ENCODE results near the gene ZSWIM3.

ZSWIM3 gene

GRCh38 chr20:45833030-45833882 is 24.2 kb upstream of the ZSWIM3 start, which contains the start of gene SNX21:
Gene SNX21, plus strand, starts transcription at chr20:45833799. Its CDS starts 121 bp downstream, at chr20:45833920.
- no peak for DNase-seq

GRCh38 chr20:45833883-45834796 is 23.3 kb upstream of the ZSWIM3 start:
- DNase-seq: no peak

GRCh38 chr20:45834797-45835161 is 22.6 kb upstream of the ZSWIM3 start:
- no peak for DNase-seq

- no peak for DNase-seq
These were observed 22.1 kb upstream of the ZSWIM3 start for GRCh38 chr20:45835329-45835765.

- DNase-seq: no peak
These were observed 21.6 kb upstream of the ZSWIM3 start for GRCh38 chr20:45835825-45836224.

GRCh38 chr20:45836841-45837240 is 20.6 kb upstream of the ZSWIM3 start:
- DNase-seq: no peak

GRCh38 chr20:45840700-45841198 is 16.7 kb upstream of the ZSWIM3 start:
- DNase-seq: no peak

GRCh38 chr20:45841407-45842129 is 15.8 kb upstream of the ZSWIM3 start:
- no peak for DNase-seq

- DNase-seq: no peak
These were observed 15.1 kb upstream of the ZSWIM3 start for GRCh38 chr20:45842169-45842812.

GRCh38 chr20:45843506-45843905 is 13.9 kb upstream of the ZSWIM3 start:
- DNase-seq: no peak

- no peak for DNase-seq
These were observed 12.0 kb upstream of the ZSWIM3 start for GRCh38 chr20:45845452-45845851.

- no peak for DNase-seq
These were observed 9.0 kb upstream of the ZSWIM3 start for GRCh38 chr20:45848421-45848820.

GRCh38 chr20:45848969-45849582 is 8.3 kb upstream of the ZSWIM3 start:
- no peak for DNase-seq

GRCh38 chr20:45850238-45850637 is 7.2 kb upstream of the ZSWIM3 start:
- no peak for DNase-seq

- no peak for DNase-seq
These were observed 6.5 kb upstream of the ZSWIM3 start for GRCh38 chr20:45850926-45851325.

- no peak for DNase-seq
These were observed 5.9 kb upstream of the ZSWIM3 start for GRCh38 chr20:45851501-45851900.

- no peak for DNase-seq
These were observed 5.1 kb upstream of the ZSWIM3 start for GRCh38 chr20:45852326-45852725.

- no peak for DNase-seq
These were observed 3.9 kb upstream of the ZSWIM3 start for GRCh38 chr20:45853484-45853883.

GRCh38 chr20:45857882-45858216 is 435 bp downstream of the ZSWIM3 start:
- DNase-seq: no peak

- no peak for DNase-seq
These were observed 2.5 kb downstream of the ZSWIM3 start for GRCh38 chr20:45859916-45860315.

GRCh38 chr20:45860560-45861220 is 3.3 kb downstream of the ZSWIM3 start:
- DNase-seq: no peak

Data from NCI-H1092 (cell line).